Peyer's patch (tissue), 4 donors: ENCODE measurements around the gene PACS2.

Experiments used
- POLR2A ChIP-seq, 2 donors: fragments of 450-650 bp; IDR thresholded peaks; one replicate each; pipeline ENCODE4 v1.5.1; 2017; ENCODE audit warnings: antibody characterized with exemption in 2 of 2, mild to moderate bottlenecking in 2 of 2, moderate library complexity in 2 of 2
- TF ChIP-seq, protein P1 (sequence below), 6 experiments: fragments of 450-650 bp in 4 of 6; fragments of 200-600 bp in 2 of 6; sonication (generic) in 1 of 6; IDR thresholded peaks; one replicate each; pipeline ENCODE4 v1.5.1; 2017 to 2019; ENCODE audit warnings: antibody characterized with exemption in 6 of 6, mild to moderate bottlenecking in 3 of 6, moderate library complexity in 1 of 6

DNA sequence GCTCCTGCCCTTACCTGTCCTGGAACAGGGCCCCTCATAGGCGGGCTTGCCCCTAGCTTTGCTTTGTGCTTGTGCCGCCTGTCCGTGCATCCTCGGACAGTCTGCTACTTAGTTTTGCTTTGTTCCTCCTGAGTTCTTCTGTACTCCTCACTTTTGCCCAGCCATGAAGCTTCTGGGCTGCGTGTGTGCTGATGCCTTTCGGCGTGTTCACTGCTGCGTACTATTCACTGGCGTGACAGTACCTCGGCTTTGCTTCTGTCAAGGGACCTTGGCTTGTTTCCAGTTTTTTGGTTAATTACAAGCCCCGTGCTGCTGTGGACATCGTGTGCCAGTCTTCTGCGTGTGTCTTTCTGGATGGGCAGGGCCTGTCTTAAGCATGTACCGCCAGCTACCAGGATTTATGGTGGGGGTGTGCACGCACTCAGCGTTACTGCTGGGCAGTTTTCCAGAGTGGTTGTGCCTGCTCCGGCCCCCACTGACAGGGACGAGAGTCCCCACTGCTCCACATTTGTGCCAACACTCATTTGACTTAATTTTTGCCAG, 2.5 kb downstream of the PACS2 start:
- TF ChIP-seq POLR2A (IDR thresholded peaks at IDR 0.05), result no peak
- TF ChIP-seq, protein P1, sequence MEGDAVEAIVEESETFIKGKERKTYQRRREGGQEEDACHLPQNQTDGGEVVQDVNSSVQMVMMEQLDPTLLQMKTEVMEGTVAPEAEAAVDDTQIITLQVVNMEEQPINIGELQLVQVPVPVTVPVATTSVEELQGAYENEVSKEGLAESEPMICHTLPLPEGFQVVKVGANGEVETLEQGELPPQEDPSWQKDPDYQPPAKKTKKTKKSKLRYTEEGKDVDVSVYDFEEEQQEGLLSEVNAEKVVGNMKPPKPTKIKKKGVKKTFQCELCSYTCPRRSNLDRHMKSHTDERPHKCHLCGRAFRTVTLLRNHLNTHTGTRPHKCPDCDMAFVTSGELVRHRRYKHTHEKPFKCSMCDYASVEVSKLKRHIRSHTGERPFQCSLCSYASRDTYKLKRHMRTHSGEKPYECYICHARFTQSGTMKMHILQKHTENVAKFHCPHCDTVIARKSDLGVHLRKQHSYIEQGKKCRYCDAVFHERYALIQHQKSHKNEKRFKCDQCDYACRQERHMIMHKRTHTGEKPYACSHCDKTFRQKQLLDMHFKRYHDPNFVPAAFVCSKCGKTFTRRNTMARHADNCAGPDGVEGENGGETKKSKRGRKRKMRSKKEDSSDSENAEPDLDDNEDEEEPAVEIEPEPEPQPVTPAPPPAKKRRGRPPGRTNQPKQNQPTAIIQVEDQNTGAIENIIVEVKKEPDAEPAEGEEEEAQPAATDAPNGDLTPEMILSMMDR (IDR thresholded peaks at IDR 0.05), result no peak
